ENCODE data around the gene SHMT1. TPM values are rescaled to one million over a fixed set of nuclear protein-coding genes. Genes with fewer than 3 reads are reported as not detected.
"Not testable (repeated sequence)": the region's sequence is repeated elsewhere in the genome, so short reads cannot be mapped to it uniquely, and the experiment has no call there.

Gene SHMT1
- total RNA-seq, 1 donor from 2014 or later = 13.0 TPM

DNA sequence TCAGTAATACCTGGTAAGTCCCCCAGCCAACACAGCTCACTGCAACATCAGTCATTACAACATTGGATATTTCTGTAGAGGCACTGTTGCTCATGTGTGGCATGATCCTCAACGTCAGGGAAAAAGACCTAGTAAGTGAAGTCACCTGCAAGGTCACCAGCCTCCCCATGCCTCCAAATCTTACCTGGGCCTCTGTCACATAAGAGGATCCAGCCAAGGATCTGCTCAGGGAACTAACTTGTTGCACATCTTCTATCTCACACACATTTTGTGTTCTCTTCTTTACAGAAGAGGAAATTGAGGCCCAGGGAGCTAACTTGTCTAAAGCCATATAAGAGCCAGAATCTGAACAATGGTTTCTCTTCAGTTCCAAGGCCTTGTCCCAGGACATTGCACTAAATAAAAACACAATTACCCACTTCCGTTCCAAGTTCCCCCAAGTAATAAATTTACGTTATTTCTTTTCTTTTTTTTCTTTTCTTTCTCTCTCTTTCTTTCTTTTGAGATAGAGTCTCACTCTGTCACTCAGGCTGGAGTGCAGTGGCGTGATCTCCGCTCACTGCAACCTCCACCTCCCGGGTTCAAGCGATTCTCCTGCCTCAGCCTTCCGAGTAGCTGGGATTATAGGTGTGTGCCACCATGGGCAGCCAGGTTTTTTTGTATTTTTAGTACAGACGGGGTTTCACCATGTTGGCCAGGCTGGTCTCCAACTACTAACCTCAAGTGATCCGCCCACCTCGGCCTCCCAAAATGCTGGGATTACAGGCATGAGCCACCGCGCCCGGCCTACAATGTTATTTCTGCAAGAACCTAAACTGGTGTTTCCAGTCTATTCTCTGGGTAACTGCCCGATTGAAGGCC, 1.3 kb downstream of the SHMT1 start:
- Histone ChIP-seq H3K27ac (ENCODE audit: low read depth, low read length) (peak overlapping the region; percentile 73), H3K9ac (ENCODE audit: low read depth in 1 of 3, low read length in 3 of 3) (peak overlapping the region; percentile 67 to 90 (median 81)), H3K4me3 (ENCODE audit: low read length in 3 of 3) (peak overlapping the region; percentile 80 to 86 (median 84)), H3K9me3 (ENCODE audit: control insufficient read depth in 3 of 3, low read length in 3 of 3) (no peaks in the 10 kb centered on the region), H3K27me3 (ENCODE audit: control insufficient read depth in 3 of 3, insufficient read depth in 3 of 3, low read length in 3 of 3) (no peaks in the 10 kb centered on the region), H3K36me3 (ENCODE audit: control insufficient read depth in 3 of 3, insufficient read depth in 3 of 3, low read length in 3 of 3) (peaks cover 4 to 8% (median 6%) of the 10 kb centered on the region in 3 donors), H3K4me1 (ENCODE audit: control insufficient read depth in 3 of 3, insufficient read depth in 3 of 3, low read length in 3 of 3) (peaks cover 6 to 17% (median 8%) of the 10 kb centered on the region in 3 donors)

DNA sequence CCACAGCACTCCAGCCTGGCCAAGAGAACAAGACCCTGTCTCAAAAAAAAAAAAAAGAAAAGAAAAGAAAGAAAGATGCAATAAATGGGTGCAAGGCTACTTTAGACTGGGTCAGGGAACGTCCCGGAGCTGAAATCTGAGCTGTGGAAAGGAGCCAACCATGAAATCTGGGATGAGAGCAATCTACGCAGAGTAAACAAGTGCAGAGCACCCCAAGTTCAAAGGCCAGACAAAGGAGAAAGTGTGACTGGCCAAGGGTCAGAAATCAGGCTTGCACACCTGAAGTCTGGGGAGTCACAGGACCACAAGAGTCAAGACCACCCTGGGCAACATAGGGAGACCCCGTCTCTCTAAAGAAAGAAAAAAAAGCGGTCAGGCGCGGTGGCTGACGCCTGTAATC, 2.8 kb downstream of the SHMT1 start:
- Histone ChIP-seq H3K9me3 (ENCODE audit: control insufficient read depth in 3 of 3, low read length in 3 of 3) (no peaks in the 10 kb centered on the region), H3K4me1 (ENCODE audit: control insufficient read depth in 3 of 3, insufficient read depth in 3 of 3, low read length in 3 of 3) (peaks cover 6 to 17% (median 8%) of the 10 kb centered on the region in 3 donors), H3K27me3 (ENCODE audit: control insufficient read depth in 3 of 3, insufficient read depth in 3 of 3, low read length in 3 of 3) (no peaks in the 10 kb centered on the region), H3K4me3 (ENCODE audit: low read length in 3 of 3) (no peak overlapping the region), H3K36me3 (ENCODE audit: control insufficient read depth in 3 of 3, insufficient read depth in 3 of 3, low read length in 3 of 3) (peaks cover 6 to 8% (median 7%) of the 10 kb centered on the region in 3 donors), H3K9ac (ENCODE audit: low read depth in 1 of 3, low read length in 3 of 3) (no peak overlapping the region), H3K27ac (ENCODE audit: low read depth, low read length) (no peak overlapping the region)

DNA sequence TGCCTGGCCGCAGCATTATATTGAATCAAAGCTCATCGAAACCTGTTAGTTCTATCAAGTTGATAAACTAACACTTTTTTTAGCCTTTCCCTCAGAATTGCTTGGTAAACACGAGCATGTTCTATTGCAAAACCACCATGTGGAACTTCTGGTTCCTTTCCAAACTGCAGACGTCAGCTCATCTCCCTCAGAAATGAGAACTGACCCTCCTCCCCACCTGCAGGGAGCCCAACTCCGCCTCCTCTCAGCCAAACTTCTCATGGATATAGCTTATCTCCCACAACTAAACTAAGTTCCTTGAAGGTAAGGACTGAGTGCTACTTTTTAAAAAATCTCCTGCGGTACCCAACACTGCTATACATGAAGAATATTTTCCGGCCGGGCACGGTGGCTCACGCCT, 6.7 kb downstream of the SHMT1 start:
- Histone ChIP-seq H3K27ac (ENCODE audit: low read depth, low read length) (no peak overlapping the region), H3K4me1 (ENCODE audit: control insufficient read depth in 3 of 3, insufficient read depth in 3 of 3, low read length in 3 of 3) (peaks cover 0 to 4% (median 0%) of the 10 kb centered on the region in 3 donors), H3K9ac (ENCODE audit: low read depth in 1 of 3, low read length in 3 of 3) (no peak overlapping the region), H3K4me3 (ENCODE audit: low read length in 3 of 3) (no peak overlapping the region), H3K27me3 (ENCODE audit: control insufficient read depth in 3 of 3, insufficient read depth in 3 of 3, low read length in 3 of 3) (no peaks in the 10 kb centered on the region), H3K9me3 (ENCODE audit: control insufficient read depth in 3 of 3, low read length in 3 of 3) (no peaks in the 10 kb centered on the region), H3K36me3 (ENCODE audit: control insufficient read depth in 3 of 3, insufficient read depth in 3 of 3, low read length in 3 of 3) (peaks cover 19 to 21% (median 20%) of the 10 kb centered on the region in 3 donors)

DNA sequence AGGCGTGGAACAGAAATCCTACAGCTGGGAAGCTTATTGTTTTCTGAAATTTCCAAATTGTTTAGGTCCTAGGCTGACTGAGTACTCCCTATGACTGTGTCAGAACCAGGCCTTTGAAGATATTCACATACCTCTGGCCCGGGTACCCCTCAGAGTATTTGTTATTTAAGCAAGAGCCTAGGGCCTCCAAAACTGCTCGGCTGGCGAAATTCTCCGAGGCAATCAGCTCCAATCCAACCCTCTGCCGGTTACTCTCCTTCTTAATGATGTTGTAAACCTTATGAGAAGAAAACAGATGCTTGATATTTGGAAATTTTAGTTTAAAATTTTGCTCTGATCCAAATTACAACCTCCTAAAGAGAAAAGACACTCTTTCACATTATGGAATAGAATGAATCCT, 9.8 kb downstream of the SHMT1 start:
- Histone ChIP-seq H3K9ac (ENCODE audit: low read depth in 1 of 3, low read length in 3 of 3) (no peak overlapping the region), H3K4me1 (ENCODE audit: control insufficient read depth in 3 of 3, insufficient read depth in 3 of 3, low read length in 3 of 3) (no peaks in the 10 kb centered on the region), H3K36me3 (ENCODE audit: control insufficient read depth in 3 of 3, insufficient read depth in 3 of 3, low read length in 3 of 3) (peaks cover 18 to 22% (median 19%) of the 10 kb centered on the region in 3 donors)

DNA sequence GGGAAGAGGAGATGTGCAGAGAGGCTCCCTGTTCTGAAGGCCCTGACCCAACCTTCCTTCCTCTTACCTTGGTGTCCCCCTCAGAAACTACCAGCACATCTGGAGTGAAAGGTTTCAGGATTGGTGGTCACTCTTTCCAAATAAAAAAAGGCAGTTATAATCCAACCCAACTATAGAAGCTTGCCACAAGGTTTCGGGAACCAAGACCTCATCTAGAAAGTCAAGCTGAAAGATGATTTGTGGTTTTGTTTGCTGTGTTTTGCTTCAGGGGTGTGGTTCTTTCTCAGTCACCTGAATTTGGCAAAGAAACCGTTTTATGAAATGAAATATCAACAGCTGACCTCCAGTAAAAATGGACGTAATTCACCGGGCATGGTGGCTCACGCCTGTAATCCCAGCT, 19.3 kb downstream of the SHMT1 start:
- H3K9ac ChIP-seq (ENCODE audit: low read depth in 1 of 3, low read length in 3 of 3) = no peak overlapping the region
- H3K9me3 ChIP-seq (ENCODE audit: control insufficient read depth in 3 of 3, low read length in 3 of 3) = no peaks in the 10 kb centered on the region
- no peak overlapping the region for H3K27ac ChIP-seq (ENCODE audit: low read depth, low read length)
- H3K27me3 ChIP-seq (ENCODE audit: control insufficient read depth in 3 of 3, insufficient read depth in 3 of 3, low read length in 3 of 3) = no peaks in the 10 kb centered on the region
- H3K4me1 ChIP-seq (ENCODE audit: control insufficient read depth in 3 of 3, insufficient read depth in 3 of 3, low read length in 3 of 3) = no peaks in the 10 kb centered on the region
- no peak overlapping the region for H3K4me3 ChIP-seq (ENCODE audit: low read length in 3 of 3)
- peaks cover 46 to 59% (median 49%) of the 10 kb centered on the region in 3 donors for H3K36me3 ChIP-seq (ENCODE audit: control insufficient read depth in 3 of 3, insufficient read depth in 3 of 3, low read length in 3 of 3)

More for the DNA sequence above, 9.8 kb downstream of the SHMT1 start:
- H3K9me3 ChIP-seq (ENCODE audit: control insufficient read depth in 3 of 3, low read length in 3 of 3) = no peaks in the 10 kb centered on the region
- no peak overlapping the region for H3K4me3 ChIP-seq (ENCODE audit: low read length in 3 of 3)
- no peaks in the 10 kb centered on the region for H3K27me3 ChIP-seq (ENCODE audit: control insufficient read depth in 3 of 3, insufficient read depth in 3 of 3, low read length in 3 of 3)
- no peak overlapping the region for H3K27ac ChIP-seq (ENCODE audit: low read depth, low read length)

DNA sequence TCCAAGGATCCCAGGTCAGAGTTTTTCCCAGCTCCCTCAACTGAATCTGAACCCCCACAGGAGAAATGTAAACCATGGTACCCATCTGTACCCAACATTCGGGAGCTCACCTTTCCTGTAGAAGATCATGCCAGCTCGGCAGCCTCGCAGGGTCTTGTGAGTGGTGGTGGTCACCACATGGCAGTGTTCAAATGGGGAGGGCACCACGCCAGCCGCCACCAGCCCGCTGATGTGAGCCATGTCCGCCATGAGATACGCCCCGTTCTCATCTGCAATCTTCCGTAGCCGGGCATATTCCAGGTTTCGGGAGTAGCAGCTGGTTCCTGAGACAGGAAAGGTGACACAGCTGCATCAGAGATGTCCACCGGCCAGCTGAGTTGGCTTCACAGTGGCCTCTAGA, 23.4 kb downstream of the SHMT1 start:
- Histone ChIP-seq H3K36me3 (ENCODE audit: control insufficient read depth in 3 of 3, insufficient read depth in 3 of 3, low read length in 3 of 3) (peaks cover 31 to 46% (median 35%) of the 10 kb centered on the region in 3 donors), H3K27me3 (ENCODE audit: control insufficient read depth in 3 of 3, insufficient read depth in 3 of 3, low read length in 3 of 3) (no peaks in the 10 kb centered on the region), H3K4me3 (ENCODE audit: low read length in 3 of 3) (no peak overlapping the region)

DNA sequence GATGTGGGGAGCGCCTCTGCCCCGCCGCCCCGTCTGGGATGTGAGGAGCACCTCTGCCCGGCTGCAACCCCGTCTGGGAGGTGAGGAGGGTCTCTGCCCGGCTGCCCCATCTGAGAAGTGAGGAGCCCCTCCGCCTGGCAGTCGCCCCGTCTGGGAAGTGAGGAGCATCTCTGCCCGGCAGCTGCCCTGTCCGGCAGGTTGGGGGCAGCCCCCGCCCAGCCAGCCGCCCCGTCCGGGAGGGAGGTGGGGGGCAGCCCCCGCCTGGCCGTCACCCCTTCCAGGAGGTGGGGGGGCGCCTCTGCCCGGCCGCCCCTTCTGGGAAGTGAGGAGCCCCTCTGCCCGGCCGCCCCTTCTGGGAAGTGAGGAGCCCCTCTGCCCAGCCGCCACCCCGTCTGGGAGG, 25.2 kb downstream of the SHMT1 start:
- H3K4me3 ChIP-seq (ENCODE audit: low read length in 3 of 3); H3K27ac ChIP-seq (ENCODE audit: low read depth, low read length); H3K27me3 ChIP-seq (ENCODE audit: control insufficient read depth in 3 of 3, insufficient read depth in 3 of 3, low read length in 3 of 3); H3K9me3 ChIP-seq (ENCODE audit: control insufficient read depth in 3 of 3, low read length in 3 of 3); H3K9ac ChIP-seq (ENCODE audit: low read depth in 1 of 3, low read length in 3 of 3); H3K4me1 ChIP-seq (ENCODE audit: control insufficient read depth in 3 of 3, insufficient read depth in 3 of 3, low read length in 3 of 3): not testable (repeated sequence)
- peaks cover 33 to 47% (median 37%) of the 10 kb centered on the region in 3 donors for H3K36me3 ChIP-seq (ENCODE audit: control insufficient read depth in 3 of 3, insufficient read depth in 3 of 3, low read length in 3 of 3)

More for the DNA sequence above, 23.4 kb downstream of the SHMT1 start:
- Histone ChIP-seq H3K4me1 (ENCODE audit: control insufficient read depth in 3 of 3, insufficient read depth in 3 of 3, low read length in 3 of 3) (no peaks in the 10 kb centered on the region), H3K9ac (ENCODE audit: low read depth in 1 of 3, low read length in 3 of 3) (no peak overlapping the region), H3K9me3 (ENCODE audit: control insufficient read depth in 3 of 3, low read length in 3 of 3) (no peaks in the 10 kb centered on the region), H3K27ac (ENCODE audit: low read depth, low read length) (no peak overlapping the region)

DNA sequence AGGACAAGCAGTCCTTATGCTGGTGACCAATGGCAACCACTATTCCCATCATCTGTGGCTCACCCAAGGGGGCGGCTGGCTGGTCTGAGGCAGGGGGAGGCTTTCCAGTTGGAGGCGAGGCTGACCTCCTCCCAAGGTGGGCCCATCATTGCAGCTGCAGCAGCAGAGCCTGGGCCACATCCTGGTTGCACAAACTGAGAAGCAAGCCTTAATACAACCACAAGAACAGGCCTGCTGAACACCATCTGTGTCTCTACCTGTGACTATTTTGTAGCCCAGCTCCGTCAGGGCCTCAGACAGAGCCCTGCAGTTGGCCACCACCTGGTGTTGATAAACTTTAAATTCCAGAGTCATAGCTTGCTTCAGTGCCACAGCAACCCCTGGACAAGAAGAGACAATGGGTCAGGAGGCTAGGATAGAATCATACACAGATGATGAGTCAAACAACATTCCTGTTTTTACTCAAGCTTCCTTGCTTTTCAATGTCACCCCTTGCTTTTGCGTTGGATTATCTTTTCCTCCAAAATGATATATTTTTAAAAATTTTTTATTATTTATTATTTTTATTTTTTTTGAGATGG, 30.4 kb downstream of the SHMT1 start:
- no peak overlapping the region for H3K9ac ChIP-seq (ENCODE audit: low read depth in 1 of 3, low read length in 3 of 3)
- no peaks in the 10 kb centered on the region for H3K4me1 ChIP-seq (ENCODE audit: control insufficient read depth in 3 of 3, insufficient read depth in 3 of 3, low read length in 3 of 3)
- peaks cover 47 to 67% (median 56%) of the 10 kb centered on the region in 3 donors for H3K36me3 ChIP-seq (ENCODE audit: control insufficient read depth in 3 of 3, insufficient read depth in 3 of 3, low read length in 3 of 3)
- no peak overlapping the region for H3K4me3 ChIP-seq (ENCODE audit: low read length in 3 of 3)
- no peak overlapping the region for H3K27ac ChIP-seq (ENCODE audit: low read depth, low read length)
- no peaks in the 10 kb centered on the region for H3K9me3 ChIP-seq (ENCODE audit: control insufficient read depth in 3 of 3, low read length in 3 of 3)
- no peaks in the 10 kb centered on the region for H3K27me3 ChIP-seq (ENCODE audit: control insufficient read depth in 3 of 3, insufficient read depth in 3 of 3, low read length in 3 of 3)

DNA sequence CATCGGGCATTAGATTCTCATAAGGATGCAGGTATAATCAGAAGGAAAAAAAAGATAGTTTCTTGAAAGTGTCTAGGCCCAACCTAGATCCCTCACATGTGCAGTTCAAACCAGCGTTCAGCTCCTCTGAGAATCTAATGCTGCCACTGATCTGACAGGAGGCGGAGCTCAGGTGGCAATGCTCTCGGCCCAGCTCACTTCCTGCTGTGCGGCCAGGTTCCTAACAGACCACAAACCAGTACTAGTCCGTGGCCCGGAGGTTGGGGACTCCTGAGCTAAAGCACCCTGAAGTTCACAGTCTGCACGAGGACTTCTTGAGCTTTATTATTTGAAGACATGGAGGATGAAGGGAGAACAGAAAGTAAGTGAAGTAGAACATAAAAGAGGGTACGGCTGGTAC, 31.5 kb downstream of the SHMT1 start:
- H3K4me3 ChIP-seq (ENCODE audit: low read length in 3 of 3) = no peak overlapping the region
- H3K36me3 ChIP-seq (ENCODE audit: control insufficient read depth in 3 of 3, insufficient read depth in 3 of 3, low read length in 3 of 3) = peaks cover 53 to 72% (median 59%) of the 10 kb centered on the region in 3 donors
- no peaks in the 10 kb centered on the region for H3K27me3 ChIP-seq (ENCODE audit: control insufficient read depth in 3 of 3, insufficient read depth in 3 of 3, low read length in 3 of 3)
- H3K9ac ChIP-seq (ENCODE audit: low read depth in 1 of 3, low read length in 3 of 3) = no peak overlapping the region
- no peaks in the 10 kb centered on the region for H3K9me3 ChIP-seq (ENCODE audit: control insufficient read depth in 3 of 3, low read length in 3 of 3)
- H3K27ac ChIP-seq (ENCODE audit: low read depth, low read length) = no peak overlapping the region
- no peaks in the 10 kb centered on the region for H3K4me1 ChIP-seq (ENCODE audit: control insufficient read depth in 3 of 3, insufficient read depth in 3 of 3, low read length in 3 of 3)

DNA sequence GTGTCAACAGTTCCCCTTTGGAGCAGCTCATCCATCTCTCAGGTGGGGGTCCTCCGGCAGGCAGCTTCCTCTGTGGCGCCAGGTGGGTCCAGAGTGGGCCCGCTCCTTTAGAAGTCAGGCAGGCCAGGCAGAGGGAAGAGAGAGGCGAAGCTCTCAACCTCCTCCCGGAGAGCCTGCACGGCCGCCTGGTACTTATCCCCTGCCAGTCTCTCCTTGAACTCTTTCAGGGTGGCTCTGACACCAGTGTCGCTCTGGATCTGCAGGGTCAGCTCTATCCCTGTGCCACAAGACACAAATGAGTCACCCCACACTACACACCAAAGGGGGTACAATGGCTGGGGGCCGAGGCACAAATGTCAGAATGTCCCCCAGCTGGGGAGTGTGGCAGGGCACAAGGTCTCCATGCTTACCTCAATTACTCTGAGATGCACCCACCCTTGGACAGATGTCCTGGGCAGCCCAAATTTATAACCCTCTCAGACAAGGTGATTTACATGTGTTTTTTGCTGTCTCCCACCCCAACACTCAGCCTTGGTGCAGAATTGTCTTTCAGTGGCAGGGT, 34.6 kb downstream of the SHMT1 start:
- H3K4me1 ChIP-seq (ENCODE audit: control insufficient read depth in 3 of 3, insufficient read depth in 3 of 3, low read length in 3 of 3) = no peaks in the 10 kb centered on the region
- H3K27me3 ChIP-seq (ENCODE audit: control insufficient read depth in 3 of 3, insufficient read depth in 3 of 3, low read length in 3 of 3) = no peaks in the 10 kb centered on the region
- no peak overlapping the region for H3K9ac ChIP-seq (ENCODE audit: low read depth in 1 of 3, low read length in 3 of 3)
- H3K9me3 ChIP-seq (ENCODE audit: control insufficient read depth in 3 of 3, low read length in 3 of 3) = no peaks in the 10 kb centered on the region
- peaks cover 65 to 79% (median 65%) of the 10 kb centered on the region in 3 donors for H3K36me3 ChIP-seq (ENCODE audit: control insufficient read depth in 3 of 3, insufficient read depth in 3 of 3, low read length in 3 of 3)
- no peak overlapping the region for H3K4me3 ChIP-seq (ENCODE audit: low read length in 3 of 3)
- H3K27ac ChIP-seq (ENCODE audit: low read depth, low read length) = no peak overlapping the region

Data from skeletal muscle tissue (tissue), 4 donors.